SU-DHL-6 (cell line): ENCODE data around the gene COX11.

Experiments used
- CTCF ChIP-seq: fragments of 200-600 bp; sonication (generic); IDR thresholded peaks from one replicate; pipeline ENCODE4 v1.5.1; 2017; ENCODE audit warnings: antibody characterized with exemption, mild to moderate bottlenecking, low read length, moderate library complexity; ENCODE audit not compliant: insufficient read depth, poor library complexity, severe bottlenecking
- EZH2phosphoT487 ChIP-seq: fragments of 200-600 bp; sonication (generic), shearing (Covaris generic); conservative IDR thresholded peaks from 2 replicates; pipeline ENCODE4 v1.6.1; 2018; ENCODE audit warnings: mild to moderate bottlenecking, antibody characterized with exemption, low read length, moderate library complexity, mixed read lengths

GRCh38 chr17:54935471-54935870 lies 33.0 kb downstream of the COX11 start:
- TF ChIP-seq CTCF: no peak
- TF ChIP-seq EZH2phosphoT487: no peak
